ENCODE results near the gene DYSF. TPM values are rescaled to one million over a fixed set of nuclear protein-coding genes. Genes with fewer than 3 reads are reported as not detected.

The DYSF gene
- polyA plus RNA-seq, 1 of the 3 experiments (the other 2 are of a cell fraction) = 0.10 TPM

GRCh38 chr2:71456617-71457016, 3.3 kb downstream of the DYSF start:
- Histone ChIP-seq H3K27ac (ENCODE audit: low read depth in 2 of 2, low read length in 1 of 2) (no peak overlapping the region), H3K9me3 (no peaks in the 10 kb centered on the region), H3K4me1 (ENCODE audit: control insufficient read depth in 1 of 2, insufficient read depth in 2 of 2, low read depth in 1 of 2, low read length in 1 of 2) (peaks cover 0 to 40% of the 10 kb centered on the region in 2 experiments; a peak in 1 of 4 replicates), H3F3A (replicated peaks; ENCODE audit: insufficient read depth) (no peaks in the 10 kb centered on the region), H3K27me3 (ENCODE audit: insufficient read depth) (0 out of 2 replicates have a peak, but pooled peaks cover 5% of the 10 kb centered on the region), H2AFZ (ENCODE audit: low read depth) (0 out of 2 replicates have a peak overlapping the region, but pooled peaks have one; percentile 29), H3K4me3 (ENCODE audit: low read depth in 2 of 2, low read length in 1 of 2) (no peak overlapping the region), H3K36me3 (replicated peaks in 1 of 2; ENCODE audit: control insufficient read depth in 1 of 2, insufficient read depth in 2 of 2, low read length in 1 of 2) (no peaks in the 10 kb centered on the region), H3K9me2 (no peaks in the 10 kb centered on the region), H3K9ac (no peak overlapping the region), H4K20me1 (ENCODE audit: insufficient read depth) (no peaks in the 10 kb centered on the region), H3K79me2 (ENCODE audit: insufficient read depth) (no peaks in the 10 kb centered on the region), H3K4me2 (no peak overlapping the region)
- TF ChIP-seq USF2 (IDR thresholded peaks at IDR 0.05; ENCODE audit: borderline replicate concordance, low read depth, low read length) = no peak
- no peak for TF ChIP-seq RAD21 (IDR thresholded peaks at IDR 0.05; ENCODE audit: low read length)
- no peak for TF ChIP-seq SIN3A (IDR thresholded peaks at IDR 0.05; ENCODE audit: borderline replicate concordance, low read depth, low read length)
- no peak for TF ChIP-seq GABPA (IDR thresholded peaks at IDR 0.05; ENCODE audit: low read depth)
- no peak for TF ChIP-seq MAX (IDR thresholded peaks at IDR 0.05; ENCODE audit: low read depth)
- no peak for TF ChIP-seq POLR2AphosphoS5 (IDR thresholded peaks at IDR 0.05; ENCODE audit: low read depth, low read length)
- TF ChIP-seq FOSL2 (IDR thresholded peaks at IDR 0.05; ENCODE audit: borderline replicate concordance, low read depth) = no peak
- TF ChIP-seq FOXJ3 (CRISPR knock-in tag; IDR thresholded peaks at IDR 0.05) = no peak
- no peak for TF ChIP-seq RXRA (IDR thresholded peaks at IDR 0.05; ENCODE audit: borderline replicate concordance, low read depth)
- no peak for TF ChIP-seq SMC3 (IDR thresholded peaks at IDR 0.05; ENCODE audit: low read depth, low read length)
- no peak for TF ChIP-seq TAF1 (IDR thresholded peaks at IDR 0.05; ENCODE audit: borderline replicate concordance, low read depth, low read length)
- no peak for TF ChIP-seq FOXM1 (IDR thresholded peaks at IDR 0.05; ENCODE audit: low read depth)
- no peak for TF ChIP-seq CTCF (IDR thresholded peaks at IDR 0.05)
- TF ChIP-seq EP300 (IDR thresholded peaks at IDR 0.05; ENCODE audit: borderline replicate concordance in 1 of 2, low read depth in 1 of 2, low read length in 1 of 2) = no peak
- TF ChIP-seq NRF1 (IDR thresholded peaks at IDR 0.05; ENCODE audit: low read depth, low read length) = no peak
- no peak for TF ChIP-seq EZH2phosphoT487 (IDR thresholded peaks at IDR 0.05; ENCODE audit: borderline replicate concordance, low read depth)
- TF ChIP-seq USF1 (IDR thresholded peaks at IDR 0.05; ENCODE audit: borderline replicate concordance, low read depth) = no peak
- ChIA-PET CTCF (interaction anchor here (1.3 to 2.3 kb wide), 3 partner anchors 47 to 125 kb away, joined by 3 to 9 read pairs (median 5); partner anchors contain the start of gene ZNF638), POLR2A (no interaction called here)
- WGBS (ENCODE audit: low lambda C conversion rate) = no CpG with 5 or more reads among the region's 1 CpG
- DNase-seq = no peak
